Neural progenitor cell (in vitro differentiated cells): ENCODE data around the gene SBF2. TPM values are rescaled to one million over a fixed set of nuclear protein-coding genes. Genes with fewer than 3 reads are reported as not detected.

Source experiments
- DNase-seq: peaks from one replicate; pipeline ENCODE4 v3.0.0-alpha.2; 2016; ENCODE audit warnings: low spot score
- H2AFZ ChIP-seq: fragments of 200-600 bp; sonication (generic); replicated peaks from 2 replicates; pipeline ENCODE4 v1.6.1; 2016; ENCODE audit warnings: antibody characterized with exemption
- H3F3A ChIP-seq: fragments of 200-600 bp; sonication (generic); 2 replicates; pipeline ENCODE4 v1.6.1; 2016; ENCODE audit warnings: antibody characterized with exemption, low read depth
- H3K27ac ChIP-seq: fragments of 200-600 bp; sonication (generic); 2 replicates; pipeline ENCODE4 v1.5.1; 2016; ENCODE audit warnings: mild to moderate bottlenecking
- H3K27me3 ChIP-seq: fragments of 200-600 bp; sonication (generic); 2 replicates; pipeline ENCODE4 v1.6.1; 2016; ENCODE audit warnings: mild to moderate bottlenecking, moderate library complexity
- H3K36me3 ChIP-seq: fragments of 200-600 bp; sonication (generic); 2 replicates; pipeline ENCODE4 v1.5.1; 2016
- H3K4me1 ChIP-seq: fragments of 200-600 bp; sonication (generic); 2 replicates; pipeline ENCODE4 v1.6.1; 2016; ENCODE audit warnings: mixed run types
- H3K4me2 ChIP-seq: fragments of 200-600 bp; sonication (generic); 2 replicates; pipeline ENCODE4 v1.6.1; 2016
- H3K4me3 ChIP-seq: fragments of 200-600 bp; sonication (generic); 2 replicates; pipeline ENCODE4 v1.5.1; 2016
- H3K79me2 ChIP-seq: fragments of 200-600 bp; sonication (generic); 2 replicates; pipeline ENCODE4 v1.6.1; 2016; ENCODE audit warnings: low read depth
- H3K9ac ChIP-seq: fragments of 200-600 bp; sonication (generic); 2 replicates; pipeline ENCODE4 v1.6.1; 2016
- H3K9me3 ChIP-seq: fragments of 200-600 bp; sonication (generic); 2 replicates; pipeline ENCODE4 v1.5.1; 2016; ENCODE audit warnings: low read depth
- H4K20me1 ChIP-seq: fragments of 200-600 bp; sonication (generic); 2 replicates; pipeline ENCODE4 v1.6.1; 2016; ENCODE audit warnings: low read depth
- H3K27ac Mint-ChIP-seq: 3 replicates; pipeline ENCODE4 v1.8.0; 2021; ENCODE audit warnings: mixed read lengths
- H3K27me3 Mint-ChIP-seq: 2 replicates; pipeline ENCODE4 v1.8.0; 2022; ENCODE audit warnings: low read depth, mild to moderate bottlenecking, inconsistent platforms, moderate library complexity, mixed read lengths; ENCODE audit not compliant: insufficient read depth
- H3K36me3 Mint-ChIP-seq: 3 replicates; pipeline ENCODE4 v1.8.0; 2021; ENCODE audit warnings: mixed read lengths
- H3K4me1 Mint-ChIP-seq: 3 replicates; pipeline ENCODE4 v1.8.0; 2021; ENCODE audit warnings: mixed read lengths
- H3K4me3 Mint-ChIP-seq: 3 replicates; pipeline ENCODE4 v1.8.0; 2021; ENCODE audit warnings: mild to moderate bottlenecking, moderate library complexity, mixed read lengths
- H3K9me3 Mint-ChIP-seq: 3 replicates; pipeline ENCODE4 v1.8.0; 2020; ENCODE audit warnings: mixed read lengths
- EZH2 ChIP-seq: fragments of 200-600 bp; sonication (generic); IDR thresholded peaks from 2 replicates; pipeline ENCODE4 v1.6.1; 2017; ENCODE audit warnings: antibody characterized with exemption, mild to moderate bottlenecking, moderate library complexity
- EZH2phosphoT487 ChIP-seq: fragments of 200-600 bp; sonication (generic); IDR thresholded peaks from 2 replicates; pipeline ENCODE4 v1.6.1; 2017; ENCODE audit warnings: antibody characterized with exemption
- total RNA-seq: library from RNA; depleted of rRNA; stranded (reverse); fragments of >200 nt; gene quantifications from 2 replicates; pipeline ENCODE4 v1.2.3, GENCODE V29; 2015; ENCODE audit warnings: low replicate concordance
- TF ChIP-seq, protein P1 (sequence below): fragments of 200-600 bp; sonication (generic); IDR thresholded peaks from 2 replicates; pipeline ENCODE4 v1.5.1; 2017; ENCODE audit warnings: antibody characterized with exemption, mild to moderate bottlenecking

Gene SBF2
- total RNA-seq, 1 donor from 2014 or later = 48.2 TPM

GRCh38 chr11:9741260-9741659 lies 552.8 kb downstream of the SBF2 start:
- no peak overlapping the region for H3K27ac ChIP-seq
- Mint-ChIP-seq H3K9me3 (peaks cover 10% of the 10 kb centered on the region), H3K4me1 (no peaks in the 10 kb centered on the region), H3K36me3 (peaks cover 39% of the 10 kb centered on the region), H3K4me3 (no peak overlapping the region), H3K27me3 (no peaks in the 10 kb centered on the region), H3K27ac (no peak overlapping the region)
- H3K36me3 ChIP-seq = no peaks in the 10 kb centered on the region
- no peaks in the 10 kb centered on the region for H3K79me2 ChIP-seq
- H4K20me1 ChIP-seq = no peaks in the 10 kb centered on the region
- no peaks in the 10 kb centered on the region for H3K4me1 ChIP-seq
- H3K27me3 ChIP-seq = no peaks in the 10 kb centered on the region
- no peak overlapping the region for H2AFZ ChIP-seq
- H3K9ac ChIP-seq = no peak overlapping the region
- no peak overlapping the region for H3K4me3 ChIP-seq
- H3K4me2 ChIP-seq = no peak overlapping the region
- H3F3A ChIP-seq = no peaks in the 10 kb centered on the region
- H3K9me3 ChIP-seq = no peaks in the 10 kb centered on the region
- no peak for DNase-seq
- no peak for TF ChIP-seq EZH2phosphoT487
- no peak for TF ChIP-seq EZH2
- TF ChIP-seq, protein P1, sequence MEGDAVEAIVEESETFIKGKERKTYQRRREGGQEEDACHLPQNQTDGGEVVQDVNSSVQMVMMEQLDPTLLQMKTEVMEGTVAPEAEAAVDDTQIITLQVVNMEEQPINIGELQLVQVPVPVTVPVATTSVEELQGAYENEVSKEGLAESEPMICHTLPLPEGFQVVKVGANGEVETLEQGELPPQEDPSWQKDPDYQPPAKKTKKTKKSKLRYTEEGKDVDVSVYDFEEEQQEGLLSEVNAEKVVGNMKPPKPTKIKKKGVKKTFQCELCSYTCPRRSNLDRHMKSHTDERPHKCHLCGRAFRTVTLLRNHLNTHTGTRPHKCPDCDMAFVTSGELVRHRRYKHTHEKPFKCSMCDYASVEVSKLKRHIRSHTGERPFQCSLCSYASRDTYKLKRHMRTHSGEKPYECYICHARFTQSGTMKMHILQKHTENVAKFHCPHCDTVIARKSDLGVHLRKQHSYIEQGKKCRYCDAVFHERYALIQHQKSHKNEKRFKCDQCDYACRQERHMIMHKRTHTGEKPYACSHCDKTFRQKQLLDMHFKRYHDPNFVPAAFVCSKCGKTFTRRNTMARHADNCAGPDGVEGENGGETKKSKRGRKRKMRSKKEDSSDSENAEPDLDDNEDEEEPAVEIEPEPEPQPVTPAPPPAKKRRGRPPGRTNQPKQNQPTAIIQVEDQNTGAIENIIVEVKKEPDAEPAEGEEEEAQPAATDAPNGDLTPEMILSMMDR = no peak

GRCh38 chr11:9740202-9740883 lies 553.7 kb downstream of the SBF2 start:
- DNase-seq = no peak
- Mint-ChIP-seq H3K27ac (no peak overlapping the region), H3K4me3 (no peak overlapping the region), H3K4me1 (no peaks in the 10 kb centered on the region), H3K27me3 (no peaks in the 10 kb centered on the region), H3K9me3 (peaks cover 17% of the 10 kb centered on the region), H3K36me3 (peaks cover 48% of the 10 kb centered on the region)
- Histone ChIP-seq H2AFZ (no peak overlapping the region), H3K79me2 (no peaks in the 10 kb centered on the region), H3K27ac (no peak overlapping the region), H4K20me1 (no peaks in the 10 kb centered on the region), H3K36me3 (peaks cover 8% of the 10 kb centered on the region), H3F3A (no peaks in the 10 kb centered on the region), H3K4me1 (no peaks in the 10 kb centered on the region), H3K4me2 (no peak overlapping the region), H3K27me3 (no peaks in the 10 kb centered on the region), H3K4me3 (no peak overlapping the region), H3K9me3 (no peaks in the 10 kb centered on the region), H3K9ac (no peak overlapping the region)
- TF ChIP-seq, protein P1 = no peak
- no peak for TF ChIP-seq EZH2phosphoT487
- TF ChIP-seq EZH2 = no peak

DNA sequence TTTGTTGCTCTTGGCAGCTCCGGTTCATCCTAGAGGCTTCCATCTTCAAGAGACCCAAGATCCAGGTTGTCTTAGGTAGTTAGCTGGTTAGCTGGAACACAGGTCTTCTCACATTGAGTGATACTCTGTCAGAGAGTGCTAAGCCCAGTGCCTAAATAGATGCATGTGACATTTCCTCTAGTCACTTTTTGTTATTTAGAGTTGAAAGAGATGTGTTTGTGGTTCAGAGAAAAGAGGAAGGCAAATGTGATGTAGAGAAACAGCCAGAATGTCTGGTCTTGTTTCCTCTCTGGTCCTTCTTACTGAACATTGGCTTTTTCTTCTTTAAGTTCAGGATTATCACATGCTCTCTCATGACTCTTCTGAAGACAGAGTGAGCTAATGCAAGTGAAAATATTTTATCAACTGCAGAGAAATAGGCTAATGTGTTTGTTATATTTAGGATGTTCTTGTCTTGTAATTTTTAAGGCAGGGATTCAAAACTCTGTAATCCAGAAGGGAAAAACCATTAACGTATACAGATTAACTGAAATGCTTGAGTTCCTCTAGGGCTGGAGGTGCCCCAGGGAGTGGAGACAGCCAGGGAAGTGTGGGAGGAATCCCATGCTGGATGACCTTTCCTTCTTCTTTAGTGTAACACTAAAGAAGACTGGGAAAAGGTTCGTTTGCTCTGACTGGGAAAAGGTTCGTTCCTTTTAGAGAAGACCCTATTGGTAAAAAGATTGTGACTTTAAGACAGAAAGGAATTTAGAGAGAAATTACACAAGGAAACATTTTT lies 554.7 kb downstream of the SBF2 start:
- Histone ChIP-seq H4K20me1 (no peaks in the 10 kb centered on the region), H3K36me3 (peaks cover 15% of the 10 kb centered on the region), H3K27me3 (no peaks in the 10 kb centered on the region), H2AFZ (no peak overlapping the region), H3K27ac (no peak overlapping the region), H3F3A (no peaks in the 10 kb centered on the region), H3K9me3 (no peaks in the 10 kb centered on the region), H3K4me1 (no peaks in the 10 kb centered on the region), H3K4me3 (no peak overlapping the region), H3K9ac (no peak overlapping the region), H3K4me2 (no peak overlapping the region), H3K79me2 (no peaks in the 10 kb centered on the region)
- H3K27ac Mint-ChIP-seq = no peak overlapping the region
- no peaks in the 10 kb centered on the region for H3K27me3 Mint-ChIP-seq
- TF ChIP-seq, protein P1 = no peak
- peaks cover 20% of the 10 kb centered on the region for H3K9me3 Mint-ChIP-seq
- no peaks in the 10 kb centered on the region for H3K4me1 Mint-ChIP-seq
- H3K4me3 Mint-ChIP-seq = no peak overlapping the region
- DNase-seq = no peak
- H3K36me3 Mint-ChIP-seq = peaks cover 52% of the 10 kb centered on the region
